Activated CD4-positive, alpha-beta T cell treated with anti-CD3 and anti-CD28 coated beads, Interleukin-2, Interleukin-4, amounts not matched to agents 100 ng/mL and 50 ng/mL, durations not matched to agents 16 hours and 8 hours (primary cell): ENCODE data around the gene NFATC1.

Experiments
- DNase-seq: peaks from one replicate; pipeline ENCODE4 v3.0.0-alpha.2; 2020; ENCODE audit warnings: low spot score

Gene NFATC1

DNA sequence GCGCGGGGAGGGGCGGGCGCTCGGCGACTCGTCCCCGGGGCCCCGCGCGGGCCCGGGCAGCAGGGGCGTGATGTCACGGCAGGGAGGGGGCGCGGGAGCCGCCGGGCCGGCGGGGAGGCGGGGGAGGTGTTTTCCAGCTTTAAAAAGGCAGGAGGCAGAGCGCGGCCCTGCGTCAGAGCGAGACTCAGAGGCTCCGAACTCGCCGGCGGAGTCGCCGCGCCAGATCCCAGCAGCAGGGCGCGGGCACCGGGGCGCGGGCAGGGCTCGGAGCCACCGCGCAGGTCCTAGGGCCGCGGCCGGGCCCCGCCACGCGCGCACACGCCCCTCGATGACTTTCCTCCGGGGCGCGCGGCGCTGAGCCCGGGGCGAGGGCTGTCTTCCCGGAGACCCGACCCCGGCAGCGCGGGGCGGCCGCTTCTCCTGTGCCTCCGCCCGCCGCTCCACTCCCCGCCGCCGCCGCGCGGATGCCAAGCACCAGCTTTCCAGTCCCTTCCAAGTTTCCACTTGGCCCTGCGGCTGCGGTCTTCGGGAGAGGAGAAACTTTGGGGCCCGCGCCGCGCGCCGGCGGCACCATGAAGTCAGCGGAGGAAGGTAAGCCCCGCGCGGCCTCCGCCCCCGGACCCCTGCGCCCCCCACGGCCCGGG lies at the start of gene NFATC1:
NFATC1 (plus strand) TSS at position 170 of the 644 bp plus-strand sequence; CDS start at position 465, 295 bp downstream.
- peak; percentile 66 for DNase-seq

DNA sequence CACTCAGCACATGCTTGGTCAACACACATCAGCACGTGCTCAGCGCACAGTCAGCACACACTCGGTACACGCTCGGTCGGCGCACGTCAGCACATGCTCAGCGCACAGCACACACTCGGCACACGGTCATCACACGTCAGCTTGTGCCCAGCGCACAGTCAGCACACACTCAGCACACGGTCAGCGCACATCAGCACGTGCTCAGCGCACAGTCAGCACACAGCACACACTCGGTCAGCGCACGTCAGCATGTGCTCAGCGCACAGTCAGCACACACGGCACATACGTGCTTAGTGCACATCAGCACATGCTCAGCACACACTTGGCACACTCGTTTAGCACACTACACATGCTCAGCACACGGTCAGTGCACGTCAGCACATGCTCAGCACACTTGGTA lies 49.7 kb upstream of the NFATC1 start:
- DNase-seq: no peak

DNA sequence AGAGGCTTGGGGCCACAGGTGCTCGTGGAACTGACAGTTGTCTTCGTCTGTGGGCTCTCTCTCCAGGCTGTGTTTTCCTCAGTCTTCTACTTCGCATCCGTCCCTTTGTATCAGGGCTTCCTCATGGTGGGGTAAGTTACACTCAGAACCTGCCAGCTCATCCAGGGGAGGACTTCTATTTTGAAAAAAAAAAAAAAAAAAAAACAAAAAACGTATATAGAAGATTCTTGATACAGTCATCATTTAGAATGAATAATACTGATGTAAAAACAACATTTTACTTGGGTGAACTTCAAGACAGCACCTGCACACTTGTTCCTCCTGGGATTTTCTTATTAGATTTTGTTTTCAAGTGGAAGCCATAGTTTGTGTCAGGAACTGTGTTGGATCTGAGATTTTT lies 47.7 kb upstream of the NFATC1 start:
- no peak for DNase-seq

DNA sequence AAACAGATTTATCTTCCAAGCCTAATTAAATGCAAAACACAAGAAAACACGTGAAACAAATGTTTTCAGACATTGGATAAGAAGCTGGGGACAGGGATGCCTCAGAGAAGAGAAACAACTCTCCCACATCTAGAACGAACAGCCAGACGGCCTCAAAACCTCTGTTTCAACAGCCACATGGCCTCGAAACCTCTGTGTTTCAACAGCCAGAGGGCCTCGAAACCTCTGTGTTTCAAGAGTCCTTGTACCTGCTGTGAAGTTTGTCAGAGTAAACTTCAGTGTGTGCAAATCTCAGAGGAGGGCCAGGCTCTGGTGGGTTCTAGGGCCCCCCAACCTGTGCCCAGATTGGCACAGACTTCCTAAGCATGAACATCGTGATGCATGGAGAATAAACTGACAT lies 43.3 kb upstream of the NFATC1 start:
- DNase-seq: no peak

DNA sequence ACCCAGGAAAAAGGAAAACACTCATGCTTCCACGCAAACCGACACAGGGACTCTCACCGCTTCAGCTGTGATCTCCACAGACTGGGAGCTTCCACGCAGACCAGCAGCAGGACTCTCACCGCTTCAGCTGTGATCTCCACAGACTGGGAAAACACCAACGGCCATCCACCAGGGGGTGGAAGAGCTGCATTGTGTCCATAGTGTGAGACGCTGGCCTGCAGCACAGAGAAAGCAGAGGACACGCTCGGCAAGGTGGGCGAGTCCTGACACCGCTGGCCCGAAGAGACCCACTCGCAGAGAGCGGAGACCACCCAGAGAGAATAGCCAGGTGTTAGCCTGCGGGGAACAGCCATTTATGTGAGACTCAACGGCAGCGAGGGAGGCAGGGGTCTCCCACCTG lies 42.5 kb upstream of the NFATC1 start:
- no peak for DNase-seq

DNA sequence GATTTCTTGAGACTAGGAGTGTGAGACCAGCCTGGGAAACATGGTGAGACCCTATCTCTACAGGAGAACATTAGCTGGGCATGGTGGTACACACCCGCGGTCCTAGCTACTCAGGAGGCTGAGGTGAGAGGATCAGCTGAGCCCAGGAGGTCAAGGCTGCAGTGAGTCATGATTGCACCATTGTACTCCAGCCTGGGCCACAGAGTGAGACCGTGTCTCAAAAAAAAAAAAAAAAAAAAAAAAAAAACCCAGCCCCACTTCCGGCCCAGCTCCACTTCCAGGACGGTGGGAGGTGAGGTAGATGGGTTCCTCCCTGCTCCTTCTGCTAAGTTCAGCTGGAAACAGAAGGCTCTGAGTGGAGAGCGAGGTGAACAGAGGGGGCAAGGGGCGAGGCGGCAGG lies 41.4 kb upstream of the NFATC1 start:
- no peak for DNase-seq

DNA sequence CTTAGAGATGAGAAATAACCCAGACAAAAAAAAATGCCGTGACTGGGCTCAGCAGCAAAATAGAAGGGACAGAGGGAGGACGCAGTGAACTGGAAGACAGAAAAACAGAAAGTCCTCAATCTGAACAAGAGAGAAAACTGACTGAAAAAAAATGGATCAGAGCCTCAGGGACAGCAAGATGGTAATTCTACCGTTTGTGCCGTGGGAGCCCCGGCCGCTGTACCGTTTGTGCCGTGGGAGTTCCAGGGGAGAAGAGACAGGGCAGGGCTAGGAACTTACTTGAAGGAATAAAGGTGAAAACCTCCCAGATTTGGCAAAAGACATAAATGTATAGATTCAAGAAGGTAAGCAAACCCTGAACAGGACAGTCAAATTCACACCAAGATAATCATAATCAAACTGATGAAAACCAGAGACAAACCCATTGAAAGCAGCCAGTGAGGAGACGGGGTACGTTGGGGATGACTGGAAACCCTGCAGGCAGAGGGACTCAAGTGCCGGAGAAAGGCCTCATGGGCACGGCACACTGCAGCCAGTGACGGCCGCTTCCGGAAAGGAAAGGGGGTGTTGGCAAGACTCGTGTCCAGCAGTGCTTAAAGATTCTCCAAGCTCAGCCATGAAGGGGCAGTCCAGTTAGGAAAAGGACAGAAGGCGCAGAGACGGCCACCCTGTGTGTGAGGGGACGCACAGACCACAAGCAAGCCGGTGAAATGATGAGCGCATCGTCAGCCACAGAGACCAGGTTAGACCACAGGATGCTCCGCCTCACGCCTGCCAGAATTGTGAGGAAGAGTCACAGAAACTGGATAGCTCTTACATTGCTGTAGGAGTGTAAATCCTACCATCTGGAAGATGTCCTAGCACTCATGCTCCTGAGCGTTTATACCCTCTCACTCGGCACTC lies 40.0 kb upstream of the NFATC1 start:
- no peak for DNase-seq

DNA sequence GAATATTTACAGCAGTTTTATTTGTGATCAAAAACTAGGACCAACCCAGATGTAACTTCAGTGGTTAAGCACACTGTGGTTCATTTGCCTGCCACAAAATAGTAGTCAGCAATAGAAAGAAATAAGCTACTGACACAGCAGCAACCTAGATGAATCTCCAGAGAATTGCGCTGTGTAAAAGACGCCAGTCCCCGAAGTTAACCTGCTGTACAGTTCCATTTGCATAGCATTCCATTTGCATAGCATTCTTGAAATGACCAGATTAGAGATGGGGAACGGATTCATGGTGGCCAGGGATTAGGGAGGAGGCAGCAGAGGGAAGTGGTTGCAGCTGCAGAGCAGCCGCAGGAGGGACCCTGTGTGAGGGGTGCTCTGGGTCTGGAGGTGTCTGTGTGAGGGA lies 39.3 kb upstream of the NFATC1 start:
- no peak for DNase-seq

DNA sequence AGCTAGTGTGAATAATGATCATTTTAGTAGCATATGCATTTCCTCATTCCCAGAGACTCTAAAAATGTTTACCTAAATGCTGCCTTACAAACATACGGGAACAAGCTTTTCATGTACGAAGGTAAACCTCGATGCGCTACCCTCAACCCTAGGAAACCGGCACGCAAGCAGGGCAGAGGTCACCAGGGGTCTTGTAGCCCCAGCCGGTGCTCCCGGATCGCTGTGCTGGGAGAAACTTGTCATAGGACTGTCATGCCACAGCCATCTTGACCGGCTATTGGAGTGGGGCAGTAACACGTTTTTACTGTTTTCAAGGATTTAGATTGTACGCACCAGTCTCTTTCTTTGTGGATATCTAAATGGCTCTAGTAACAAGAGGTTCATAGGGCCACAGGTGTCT lies 34.8 kb upstream of the NFATC1 start:
- DNase-seq: no peak

DNA sequence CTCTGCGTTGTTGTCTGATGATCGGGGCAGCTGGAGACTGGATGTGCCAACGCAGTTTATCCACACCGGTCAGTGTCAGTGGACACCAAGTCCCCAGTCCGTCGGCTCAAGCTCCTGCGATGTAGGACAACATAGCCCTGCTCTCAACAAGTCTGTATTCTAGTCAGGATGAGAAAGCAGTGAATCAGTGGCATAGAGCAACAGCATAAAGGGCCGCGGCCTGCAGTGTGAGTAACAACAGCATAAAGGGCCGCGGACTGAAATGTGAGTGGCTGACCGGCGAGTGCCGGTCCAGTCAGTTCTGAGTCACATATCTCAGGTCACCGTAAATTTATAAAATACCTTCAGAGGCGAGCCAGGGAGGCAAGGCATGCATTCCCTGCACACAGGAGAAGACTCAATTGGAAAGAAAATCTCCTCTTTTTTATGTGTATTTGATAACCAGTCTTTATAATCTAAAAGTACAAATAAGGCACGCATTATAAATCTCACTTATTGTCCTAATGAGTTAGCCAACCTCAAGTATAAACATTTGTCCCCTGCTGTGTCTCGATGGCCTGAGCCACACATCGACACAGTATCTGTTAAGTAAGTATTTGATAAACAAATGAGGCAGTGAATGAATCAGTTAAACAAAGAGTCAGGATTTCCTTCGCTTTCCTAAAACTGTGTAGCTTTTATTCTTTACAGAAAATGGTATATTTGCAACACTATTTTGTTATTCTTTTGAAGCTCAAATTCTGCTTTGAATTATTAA lies 33.8 kb upstream of the NFATC1 start:
- DNase-seq: no peak

DNA sequence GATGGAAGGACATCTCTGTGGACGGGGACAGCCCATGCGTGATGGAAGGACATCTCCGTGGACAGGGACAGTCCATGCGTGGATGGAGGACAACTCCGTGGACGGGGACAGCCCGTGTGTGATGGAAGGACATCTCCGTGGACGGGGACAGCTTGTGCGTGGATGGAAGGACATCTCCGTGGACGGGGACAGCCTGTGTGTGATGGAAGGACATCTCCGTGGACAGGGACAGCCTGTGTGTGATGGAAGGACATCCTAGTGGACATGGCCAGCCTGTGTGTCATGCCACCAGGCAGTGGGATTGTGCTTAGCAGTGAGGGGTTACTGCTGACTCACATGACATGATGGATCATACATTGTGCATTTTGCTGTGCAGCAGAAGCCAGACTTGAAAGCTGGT lies 30.0 kb upstream of the NFATC1 start:
- DNase-seq: no peak

DNA sequence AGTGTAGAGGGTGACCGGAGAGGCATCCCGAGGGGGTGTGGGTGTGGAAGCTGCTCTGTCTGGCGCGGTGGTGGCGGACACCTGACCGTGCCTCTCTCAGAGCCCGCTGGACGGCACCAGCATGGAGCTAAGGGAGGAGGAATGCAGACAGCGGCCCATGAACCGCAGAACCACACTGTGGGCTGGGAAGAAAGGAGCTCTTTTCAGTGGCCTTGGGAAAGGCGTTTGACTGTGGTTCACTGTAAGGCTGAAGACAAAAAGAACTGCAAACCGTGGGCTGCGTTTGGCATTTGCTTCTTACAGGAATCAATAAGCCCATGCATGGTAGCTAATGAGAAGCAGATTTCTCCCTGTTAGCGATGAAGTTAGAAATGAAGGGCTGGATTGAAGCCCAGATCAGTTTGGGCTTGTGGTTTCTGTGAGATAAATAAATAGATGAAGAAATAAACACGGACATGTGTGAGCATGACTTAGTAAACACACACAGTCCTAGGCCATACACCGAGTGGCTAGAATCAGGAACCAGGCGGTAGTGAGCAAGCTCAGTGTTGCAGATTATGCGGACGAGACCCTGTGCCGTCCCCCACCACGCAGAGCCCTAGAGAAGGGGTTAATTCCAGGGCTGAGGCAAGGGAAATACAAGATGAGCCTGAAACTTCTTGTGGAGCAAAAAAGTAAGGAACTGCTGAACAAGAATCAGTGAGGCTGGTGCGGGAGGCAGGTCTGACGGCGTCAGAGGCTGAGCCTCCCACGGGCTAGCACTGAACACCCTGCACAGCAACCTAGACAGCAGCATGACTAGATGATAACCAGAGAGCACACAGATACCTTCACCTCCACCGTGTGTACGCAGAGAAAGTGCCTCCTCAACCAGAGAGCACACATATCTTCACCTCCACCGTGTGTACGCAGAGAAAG lies 29.3 kb upstream of the NFATC1 start:
- no peak for DNase-seq

DNA sequence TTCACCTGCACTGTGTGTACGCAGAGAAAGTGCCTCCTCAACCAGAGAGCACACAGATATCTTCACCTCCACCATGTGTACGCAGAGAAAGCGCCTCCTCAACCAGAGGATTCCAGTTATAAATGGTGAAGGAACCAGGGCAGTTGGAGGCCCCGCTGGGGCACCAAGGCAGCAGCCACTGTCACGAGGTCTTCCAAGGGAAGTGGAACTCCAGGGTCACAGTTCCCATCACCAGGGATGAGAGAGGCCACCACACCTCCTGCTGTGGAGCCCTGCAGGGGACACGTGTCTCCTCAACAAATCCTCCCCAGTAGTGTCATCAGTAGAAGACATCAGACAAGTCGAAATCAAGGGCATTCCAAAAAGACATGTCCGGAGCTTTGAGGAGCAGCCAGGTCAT lies 28.2 kb upstream of the NFATC1 start:
- no peak for DNase-seq

DNA sequence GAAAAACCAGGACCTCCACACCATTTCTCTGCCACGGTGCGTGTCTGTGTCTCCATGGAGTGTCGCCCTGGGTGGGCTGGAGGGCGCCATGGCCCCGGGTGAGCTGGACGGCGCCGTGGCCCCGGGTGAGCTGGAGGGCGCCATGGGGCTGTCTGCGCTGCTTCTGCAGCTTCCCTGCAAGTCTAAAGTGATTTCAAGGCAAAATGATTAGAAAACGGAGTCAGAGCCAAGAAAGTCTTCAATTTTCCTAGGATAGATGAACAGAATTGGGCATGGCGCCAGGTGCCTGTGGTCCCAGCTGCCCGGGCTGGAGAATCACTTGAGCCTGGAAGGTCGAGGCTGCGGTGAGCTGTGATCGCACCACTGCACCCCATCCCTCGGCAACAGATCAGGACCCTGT lies 27.7 kb upstream of the NFATC1 start:
- no peak for DNase-seq

DNA sequence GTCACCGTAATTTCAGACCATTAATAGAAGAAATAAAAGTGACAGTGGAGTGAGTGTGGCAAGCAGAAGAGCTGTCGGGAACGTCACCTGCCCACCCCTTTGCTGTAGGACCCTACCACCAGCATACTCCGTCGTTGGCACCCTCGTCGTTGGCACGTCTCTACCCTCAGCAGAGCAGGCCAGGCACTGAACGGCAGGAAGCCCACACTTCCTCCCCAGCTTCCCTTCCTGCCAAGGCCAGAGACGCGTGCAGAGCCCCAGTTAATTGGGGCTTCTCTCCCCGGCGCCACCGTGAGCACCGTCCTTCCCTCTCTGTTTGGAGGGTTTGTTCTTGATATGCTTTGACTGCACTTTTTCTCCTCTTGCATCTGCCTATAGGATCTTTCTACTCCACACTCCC lies 27.0 kb upstream of the NFATC1 start:
- DNase-seq: no peak

DNA sequence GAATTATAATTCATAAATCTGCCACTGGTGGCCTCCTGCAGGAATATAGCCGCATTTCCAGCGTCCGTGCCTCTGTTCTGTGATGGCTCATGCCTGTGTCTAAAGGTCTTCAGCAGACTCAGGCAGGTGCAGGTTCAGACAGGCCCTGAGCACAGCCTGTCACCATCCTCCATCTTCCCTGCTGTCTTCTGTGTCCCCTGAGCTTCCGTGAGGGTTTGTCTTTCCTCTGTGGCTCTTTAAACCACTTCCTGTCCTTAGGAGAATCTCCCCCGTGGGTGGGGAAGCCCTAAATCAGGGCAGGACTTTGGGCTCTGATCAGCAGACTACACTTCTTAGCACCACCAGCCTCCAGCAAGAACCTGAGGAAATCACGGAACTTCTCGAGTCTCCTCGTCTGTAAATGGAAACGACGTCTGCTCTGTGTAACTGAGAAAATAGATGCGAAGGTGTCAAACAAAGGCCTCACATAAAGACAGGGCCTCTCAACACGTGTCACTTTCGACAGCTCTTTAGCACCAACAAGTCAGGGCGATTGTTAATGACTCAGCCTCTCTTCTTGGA lies 24.1 kb upstream of the NFATC1 start:
- DNase-seq: no peak

DNA sequence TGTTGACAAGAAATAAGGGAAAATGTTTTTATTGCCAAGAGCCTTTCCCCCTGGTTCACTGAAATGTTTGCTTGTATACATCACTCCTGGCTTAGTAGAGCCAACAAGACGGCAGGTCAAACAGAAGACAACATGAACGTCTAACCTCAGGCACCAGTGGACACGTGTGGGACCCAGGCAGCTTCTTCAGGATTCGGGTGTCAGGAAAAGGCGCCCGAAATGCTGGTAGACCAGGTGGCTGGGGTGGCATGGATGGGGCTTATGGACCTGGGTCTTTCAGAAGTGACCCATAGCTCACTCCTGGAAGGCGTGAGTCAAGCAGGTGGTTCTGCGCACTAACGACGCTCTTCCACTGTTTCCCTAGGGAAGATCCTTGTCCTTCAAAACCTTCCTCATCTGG lies 23.3 kb upstream of the NFATC1 start:
- no peak for DNase-seq

DNA sequence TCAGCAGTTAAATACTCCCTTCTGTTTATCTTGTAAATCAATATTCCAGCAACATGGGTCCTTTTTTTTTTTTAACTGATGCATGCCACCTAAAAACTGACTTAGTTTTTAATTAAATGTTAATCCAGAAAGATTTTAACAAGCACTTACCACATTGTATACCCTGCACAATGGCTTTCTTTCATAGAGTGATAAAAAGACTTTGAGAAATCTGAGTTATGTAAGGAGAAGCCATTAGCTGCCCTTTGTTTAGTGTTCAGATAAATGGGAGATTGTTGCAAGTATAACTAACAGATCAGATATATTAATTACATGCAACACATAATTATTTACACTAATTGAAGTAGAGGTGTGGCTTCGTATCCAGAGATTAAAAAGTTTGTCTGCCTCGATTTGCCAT lies 22.7 kb upstream of the NFATC1 start:
- no peak for DNase-seq

DNA sequence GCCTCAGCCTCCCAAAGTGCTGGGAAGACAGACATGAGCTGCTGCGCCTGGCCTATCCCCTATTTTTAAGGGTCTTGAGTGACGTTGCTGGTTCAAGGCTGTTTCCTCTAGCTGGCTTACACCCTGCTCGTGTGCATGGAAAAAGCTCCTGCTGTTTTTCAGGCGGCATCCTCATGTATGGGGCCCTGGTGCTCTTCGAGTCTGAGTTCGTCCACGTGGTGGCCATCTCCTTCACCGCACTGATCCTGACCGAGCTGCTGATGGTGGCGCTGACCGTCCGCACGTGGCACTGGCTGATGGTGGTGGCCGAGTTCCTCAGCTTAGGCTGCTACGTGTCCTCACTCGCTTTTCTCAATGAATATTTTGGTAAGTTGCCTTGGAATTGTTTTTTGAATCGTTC lies 22.0 kb upstream of the NFATC1 start:
- no peak for DNase-seq

DNA sequence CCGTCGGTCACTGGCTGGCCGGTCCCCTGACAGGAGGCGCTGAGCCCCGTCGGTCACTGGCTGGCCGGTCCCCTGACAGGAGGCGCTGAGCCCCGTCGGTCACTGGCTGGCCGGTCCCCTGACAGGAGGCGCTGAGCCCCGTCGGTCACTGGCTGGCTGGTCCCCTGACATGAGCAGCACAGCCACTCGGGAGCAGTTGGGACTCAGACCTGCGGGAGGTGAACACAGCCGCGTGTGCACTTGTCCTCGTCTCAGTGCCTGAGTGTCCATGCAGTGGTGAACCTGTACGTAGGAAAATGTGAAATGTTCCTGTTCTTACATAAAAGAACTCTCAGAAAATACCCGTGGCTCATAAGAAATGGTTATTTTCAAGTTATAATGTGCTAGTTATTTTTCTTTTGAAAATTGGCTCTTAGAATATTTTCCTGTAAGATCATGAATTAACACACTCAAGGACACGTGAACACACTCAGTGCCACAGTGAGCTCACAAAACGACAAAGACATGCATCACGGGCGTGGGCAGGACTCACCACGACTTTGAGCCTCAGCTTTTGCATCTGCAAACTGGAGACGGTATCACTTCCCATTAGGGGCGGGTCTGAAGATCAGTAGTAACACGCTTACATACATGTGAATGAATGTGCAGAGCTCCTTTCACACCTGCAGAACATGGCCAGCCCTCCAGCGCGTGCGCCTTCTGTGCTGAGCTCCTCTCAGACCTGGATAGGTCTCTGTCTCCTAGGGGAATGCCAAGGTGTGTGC lies 21.1 kb upstream of the NFATC1 start:
- no peak for DNase-seq
